Epithelial cell of esophagus (primary cell): Measurements from ENCODE around the gene SLX9.

Experiments used
- DNase-seq: peaks from one replicate; pipeline ENCODE4 v3.0.0; 2010; ENCODE audit warnings: low read depth
- H3K4me3 ChIP-seq: 2 replicates; pipeline ENCODE4 v1.5.1; 2011; ENCODE audit warnings: mild to moderate bottlenecking, low read length, control low read depth
- TF ChIP-seq, protein P1 (sequence below): IDR thresholded peaks from 2 replicates; pipeline ENCODE4 v1.5.1; 2011; ENCODE audit warnings: low read depth, mild to moderate bottlenecking, low read length, control low read depth, inconsistent platforms; ENCODE audit not compliant: insufficient read depth; ENCODE audit errors: missing control alignments

Gene SLX9

DNA sequence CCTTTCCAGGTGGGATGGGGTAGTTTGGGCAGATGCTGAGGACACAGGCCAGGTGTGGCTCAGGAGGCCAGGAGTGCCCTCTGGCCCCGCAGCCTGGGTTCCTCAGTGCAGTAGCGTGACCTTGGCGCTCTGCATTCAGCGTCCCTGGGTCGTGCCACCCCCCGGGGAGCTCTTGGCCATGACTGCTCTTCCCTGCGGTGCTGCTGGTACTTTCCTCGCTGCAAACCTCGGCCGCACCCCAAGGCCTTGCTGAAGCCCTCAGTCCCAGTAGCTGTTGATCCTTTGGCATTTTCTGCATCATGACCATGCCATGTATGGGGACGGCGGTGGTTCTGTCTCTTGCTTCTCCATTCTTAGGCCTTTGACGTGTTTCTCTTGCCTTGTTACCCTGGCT is 13.8 kb downstream of the SLX9 start:
- TF ChIP-seq, protein P1, sequence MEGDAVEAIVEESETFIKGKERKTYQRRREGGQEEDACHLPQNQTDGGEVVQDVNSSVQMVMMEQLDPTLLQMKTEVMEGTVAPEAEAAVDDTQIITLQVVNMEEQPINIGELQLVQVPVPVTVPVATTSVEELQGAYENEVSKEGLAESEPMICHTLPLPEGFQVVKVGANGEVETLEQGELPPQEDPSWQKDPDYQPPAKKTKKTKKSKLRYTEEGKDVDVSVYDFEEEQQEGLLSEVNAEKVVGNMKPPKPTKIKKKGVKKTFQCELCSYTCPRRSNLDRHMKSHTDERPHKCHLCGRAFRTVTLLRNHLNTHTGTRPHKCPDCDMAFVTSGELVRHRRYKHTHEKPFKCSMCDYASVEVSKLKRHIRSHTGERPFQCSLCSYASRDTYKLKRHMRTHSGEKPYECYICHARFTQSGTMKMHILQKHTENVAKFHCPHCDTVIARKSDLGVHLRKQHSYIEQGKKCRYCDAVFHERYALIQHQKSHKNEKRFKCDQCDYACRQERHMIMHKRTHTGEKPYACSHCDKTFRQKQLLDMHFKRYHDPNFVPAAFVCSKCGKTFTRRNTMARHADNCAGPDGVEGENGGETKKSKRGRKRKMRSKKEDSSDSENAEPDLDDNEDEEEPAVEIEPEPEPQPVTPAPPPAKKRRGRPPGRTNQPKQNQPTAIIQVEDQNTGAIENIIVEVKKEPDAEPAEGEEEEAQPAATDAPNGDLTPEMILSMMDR = no peak
- H3K4me3 ChIP-seq = no peak overlapping the region
- no peak for DNase-seq

DNA sequence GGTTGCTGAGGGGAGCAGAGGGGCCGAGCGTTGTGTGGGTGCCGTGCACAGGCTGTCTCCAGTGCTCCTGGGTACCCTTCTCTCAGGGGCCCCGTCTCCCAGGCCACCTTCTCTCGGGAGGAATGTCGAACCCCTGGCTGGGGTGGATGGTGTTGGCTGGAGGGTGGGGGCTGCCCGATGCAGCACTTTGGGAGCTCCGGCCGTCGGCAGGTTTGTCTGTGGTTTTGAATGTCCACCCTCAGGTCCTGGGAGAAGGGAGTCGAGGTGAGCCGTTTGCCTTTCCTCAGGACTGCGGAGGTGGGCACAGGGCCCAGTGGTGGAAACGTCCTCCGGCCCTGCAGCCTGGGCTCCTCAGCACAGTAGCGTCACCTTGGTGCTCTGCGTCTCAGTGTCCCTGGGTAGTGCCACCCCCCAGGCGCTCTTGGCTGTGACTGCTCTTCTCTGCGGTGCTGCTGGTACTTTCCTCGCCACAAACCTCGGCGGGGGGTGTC is 14.5 kb downstream of the SLX9 start:
- no peak for DNase-seq
- no peak overlapping the region for H3K4me3 ChIP-seq
- TF ChIP-seq, protein P1 = no peak

DNA sequence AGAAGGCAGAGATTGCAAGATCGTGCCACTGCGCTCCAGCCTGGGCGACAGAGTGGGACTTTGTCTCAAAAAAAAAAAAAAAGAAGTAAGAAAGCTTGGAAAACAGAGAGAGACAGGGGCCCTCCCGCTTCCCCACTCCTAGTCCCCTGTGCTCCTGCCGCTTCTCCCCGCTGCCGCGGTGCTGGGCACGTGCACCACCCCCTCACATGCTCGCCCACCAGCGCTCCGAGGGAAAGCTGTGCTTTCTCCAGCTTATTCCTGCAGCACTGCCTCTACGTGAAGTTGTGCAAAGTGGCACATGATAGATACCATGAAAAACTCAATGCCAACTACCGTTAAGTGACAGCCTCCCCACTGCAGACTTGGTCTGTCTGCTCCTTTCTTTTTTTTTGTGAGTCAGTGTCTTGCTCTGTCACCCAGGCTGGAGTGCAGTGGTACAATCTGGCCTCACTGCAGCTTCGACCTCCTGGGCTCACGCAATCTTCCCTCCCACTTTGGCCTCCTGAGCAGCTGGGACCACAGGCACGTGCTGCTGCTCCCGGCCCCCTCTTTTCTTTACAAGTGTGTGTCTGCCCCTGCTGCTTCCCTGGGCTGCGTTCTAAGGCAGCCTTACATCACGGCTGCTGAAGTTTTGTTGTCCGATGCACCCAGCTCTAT is 15.4 kb downstream of the SLX9 start:
- no peak for DNase-seq

DNA sequence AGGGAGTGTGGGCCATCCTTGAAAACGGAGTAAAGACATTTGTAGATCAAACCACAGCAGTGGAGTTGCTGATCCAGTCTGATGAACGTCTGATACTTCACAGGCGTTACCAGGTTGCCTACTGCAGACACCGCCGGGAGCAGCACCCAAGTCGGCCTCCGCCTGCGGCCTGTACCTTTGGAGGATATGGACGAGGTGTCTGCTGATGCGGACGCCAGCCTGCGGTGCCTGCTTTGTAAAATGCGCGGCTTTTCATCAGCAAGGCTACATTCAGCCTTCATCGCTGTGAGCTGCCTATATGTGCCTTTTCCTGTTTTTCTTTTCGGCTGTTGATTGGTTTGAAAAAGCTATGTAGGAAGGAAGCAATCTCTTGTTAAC is 16.0 kb downstream of the SLX9 start:
- TF ChIP-seq, protein P1 = no peak
- H3K4me3 ChIP-seq = no peak overlapping the region
- DNase-seq = no peak

More for the DNA sequence above, 15.4 kb downstream of the SLX9 start:
- no peak overlapping the region for H3K4me3 ChIP-seq
- TF ChIP-seq, protein P1 = no peak

DNA sequence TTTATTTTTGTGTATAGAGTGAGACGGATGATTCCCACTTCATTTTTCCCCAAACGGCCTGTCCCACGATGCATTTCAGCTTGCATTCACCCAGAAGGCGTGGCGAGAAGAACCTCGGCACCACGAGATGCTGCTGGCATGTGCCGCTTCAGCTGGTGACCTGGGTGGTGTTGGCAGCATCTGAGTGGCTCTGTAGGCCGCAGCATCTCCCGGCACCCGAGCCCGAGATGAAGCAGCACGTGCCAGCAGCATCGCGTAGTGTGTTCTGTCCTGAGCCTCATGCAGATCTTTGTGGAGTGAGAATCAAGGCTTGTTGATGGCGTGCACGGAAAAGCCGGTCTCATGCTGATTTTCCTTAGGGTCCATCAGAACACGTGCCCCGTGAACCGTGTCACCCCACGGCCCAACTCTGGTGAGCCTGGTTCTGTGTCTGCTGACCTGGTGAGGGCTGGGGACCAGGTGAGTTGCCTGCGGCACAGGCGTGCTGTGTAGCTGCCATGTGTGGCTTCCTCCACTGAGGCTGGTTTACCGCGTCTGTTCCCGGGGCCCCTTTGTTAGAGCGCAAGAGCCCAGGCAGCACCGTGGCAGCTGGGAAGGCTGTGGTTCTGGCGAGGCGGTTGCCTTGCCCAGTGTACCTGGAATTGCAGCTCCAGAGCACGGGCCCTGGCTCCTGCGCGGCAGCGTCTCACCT is 16.7 kb downstream of the SLX9 start:
- no peak for DNase-seq
- no peak overlapping the region for H3K4me3 ChIP-seq
- TF ChIP-seq, protein P1 = no peak

DNA sequence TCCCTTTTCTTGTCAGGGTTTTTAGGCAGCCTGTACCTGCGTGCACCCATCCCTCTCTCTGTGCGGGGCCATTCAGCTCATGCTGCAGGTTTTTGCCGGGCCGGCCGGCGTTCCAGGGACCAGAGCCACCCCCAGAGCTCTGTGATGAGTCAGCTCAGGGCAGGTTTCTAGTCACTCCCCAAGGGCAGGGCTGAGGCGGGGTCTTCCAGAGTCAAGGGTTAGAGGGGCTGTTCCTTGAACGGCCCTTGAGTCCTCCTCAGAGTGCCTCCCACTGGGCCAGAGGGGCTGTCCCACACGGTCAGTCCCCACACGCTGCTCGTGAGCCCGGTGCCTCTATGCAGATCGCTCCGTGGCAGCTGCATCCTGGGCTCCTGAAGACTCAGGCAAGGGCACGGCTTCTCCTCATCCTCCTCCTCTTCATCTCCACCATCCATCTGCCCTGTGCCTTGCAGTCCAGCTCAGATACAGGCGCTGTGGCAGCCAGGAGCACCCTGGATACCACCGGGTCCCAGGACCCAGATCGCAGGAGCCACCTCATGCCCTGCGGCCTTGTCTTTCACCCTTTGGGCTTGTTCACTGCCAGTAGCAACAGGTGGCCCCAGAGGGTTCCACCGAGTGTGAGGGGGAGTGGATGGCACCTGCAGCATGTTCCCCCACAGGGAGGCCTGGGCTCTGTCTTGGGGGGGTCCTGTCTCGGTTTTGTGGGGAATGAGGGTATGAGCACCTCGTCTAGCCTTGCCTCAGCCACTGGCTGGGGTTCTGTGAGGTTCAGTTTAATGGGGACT is 17.4 kb downstream of the SLX9 start:
- H3K4me3 ChIP-seq = no peak overlapping the region
- DNase-seq = no peak
- TF ChIP-seq, protein P1 = no peak
